Adrenal gland (tissue), 5 donors: ENCODE measurements around the gene ANKRD55.

Experiments
- POLR2A ChIP-seq, 2 donors: fragments of 450-650 bp; IDR thresholded peaks; one replicate each; pipeline ENCODE4 v1.6.1; 2017; ENCODE audit warnings: antibody characterized with exemption in 2 of 2, mild to moderate bottlenecking in 2 of 2, moderate library complexity in 1 of 2
- TF ChIP-seq, protein P1 (sequence below), 6 experiments: fragments of 450-650 bp in 4 of 6; fragments of 200-600 bp in 2 of 6; sonication (generic) in 1 of 6; IDR thresholded peaks; 1 replicate in 5 of 6; 2 replicates in 1 of 6; pipeline versions ENCODE4 v1.5.1 to v1.8.0; 2016 to 2021; ENCODE audit warnings: antibody characterized with exemption in 6 of 6, mild to moderate bottlenecking in 2 of 6, moderate library complexity in 1 of 6
- donor health status: DM: no; HTN: no; CAD: no.

DNA sequence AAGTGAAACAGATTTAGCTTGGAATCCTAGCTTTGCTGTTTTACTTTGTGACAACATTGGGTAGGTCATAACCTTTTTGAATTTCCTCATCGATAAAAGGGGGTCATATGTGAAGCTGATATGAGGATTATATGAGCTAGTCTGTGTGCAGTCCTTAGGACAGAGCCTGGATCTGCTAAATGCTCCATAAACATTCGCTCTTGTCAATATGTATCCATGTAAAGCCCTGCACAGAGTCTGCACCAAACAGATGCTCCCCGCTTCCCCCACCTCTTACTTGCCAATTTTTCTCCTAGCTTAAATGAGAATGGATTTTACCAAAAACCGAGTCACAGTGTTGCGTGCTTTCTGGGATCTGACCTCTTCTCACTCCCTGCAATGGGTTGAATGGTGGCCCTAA lies 5.4 kb downstream of the ANKRD55 start:
- TF ChIP-seq, protein P1, sequence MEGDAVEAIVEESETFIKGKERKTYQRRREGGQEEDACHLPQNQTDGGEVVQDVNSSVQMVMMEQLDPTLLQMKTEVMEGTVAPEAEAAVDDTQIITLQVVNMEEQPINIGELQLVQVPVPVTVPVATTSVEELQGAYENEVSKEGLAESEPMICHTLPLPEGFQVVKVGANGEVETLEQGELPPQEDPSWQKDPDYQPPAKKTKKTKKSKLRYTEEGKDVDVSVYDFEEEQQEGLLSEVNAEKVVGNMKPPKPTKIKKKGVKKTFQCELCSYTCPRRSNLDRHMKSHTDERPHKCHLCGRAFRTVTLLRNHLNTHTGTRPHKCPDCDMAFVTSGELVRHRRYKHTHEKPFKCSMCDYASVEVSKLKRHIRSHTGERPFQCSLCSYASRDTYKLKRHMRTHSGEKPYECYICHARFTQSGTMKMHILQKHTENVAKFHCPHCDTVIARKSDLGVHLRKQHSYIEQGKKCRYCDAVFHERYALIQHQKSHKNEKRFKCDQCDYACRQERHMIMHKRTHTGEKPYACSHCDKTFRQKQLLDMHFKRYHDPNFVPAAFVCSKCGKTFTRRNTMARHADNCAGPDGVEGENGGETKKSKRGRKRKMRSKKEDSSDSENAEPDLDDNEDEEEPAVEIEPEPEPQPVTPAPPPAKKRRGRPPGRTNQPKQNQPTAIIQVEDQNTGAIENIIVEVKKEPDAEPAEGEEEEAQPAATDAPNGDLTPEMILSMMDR (IDR thresholded peaks at IDR 0.05), result no peak
- TF ChIP-seq POLR2A (IDR thresholded peaks at IDR 0.05), result no peak
